Gastroesophageal sphincter (tissue), 3 donors: ENCODE measurements around the gene BICC1.

Experiments
- POLR2A ChIP-seq, 2 donors: fragments of 450-650 bp; IDR thresholded peaks; one replicate each; pipeline ENCODE4 v1.6.1; 2017; ENCODE audit warnings: antibody characterized with exemption in 2 of 2, mild to moderate bottlenecking in 2 of 2, moderate library complexity in 1 of 2
- POLR2AphosphoS5 ChIP-seq: sonication (generic); formaldehyde crosslinking; IDR thresholded peaks from one replicate; pipeline ENCODE4 v1.6.1; 2017; ENCODE audit warnings: antibody characterized with exemption
- TF ChIP-seq, protein P1 (sequence below), 4 experiments: fragments of 200-600 bp in 2 of 4; fragments of 450-650 bp in 2 of 4; sonication (generic) in 1 of 4; IDR thresholded peaks; one replicate each; pipeline ENCODE4 v1.5.1; 2017 to 2019; ENCODE audit warnings: antibody characterized with exemption in 4 of 4, mild to moderate bottlenecking in 2 of 4, moderate library complexity in 2 of 4

DNA sequence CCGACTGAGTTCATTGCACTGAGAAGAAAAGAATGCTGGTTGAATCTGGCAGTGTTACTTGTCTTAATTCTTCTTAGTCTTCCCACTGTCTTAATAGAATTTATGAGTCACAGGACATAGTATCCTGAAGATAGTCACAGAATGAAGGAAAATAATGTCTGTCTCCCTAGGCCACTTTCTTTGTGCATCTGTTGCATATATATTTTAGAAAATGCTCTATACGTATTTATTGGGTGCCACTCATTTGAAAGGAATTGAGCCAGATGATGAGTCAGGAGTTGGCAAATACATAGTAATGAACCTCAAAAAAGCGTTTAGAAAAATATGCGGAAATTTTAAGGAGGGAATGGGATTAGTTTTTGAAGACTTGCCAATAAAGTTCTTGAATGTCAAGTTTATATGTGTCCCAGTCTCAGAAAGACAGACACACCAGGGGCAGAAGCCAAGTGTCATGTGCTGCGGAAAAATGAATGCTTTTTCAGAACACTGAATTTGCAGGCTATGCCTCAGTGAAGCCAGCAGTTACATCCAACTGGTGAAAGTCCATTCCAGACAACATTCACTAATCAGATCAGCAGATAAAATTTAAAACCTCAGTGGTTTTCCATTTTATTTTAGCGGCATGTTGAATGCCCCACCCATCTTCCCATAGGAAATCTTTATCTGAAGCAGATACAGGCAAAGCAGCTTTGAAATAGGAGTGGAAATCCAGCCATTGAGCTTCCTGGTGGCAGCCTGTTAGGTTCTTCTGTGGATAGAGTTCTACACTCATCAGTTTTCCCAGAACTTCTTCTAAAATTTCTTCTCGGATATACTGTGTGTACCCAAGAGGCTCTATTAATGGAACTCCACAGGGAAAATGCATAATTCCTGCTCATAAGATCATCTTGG, 308.4 kb downstream of the BICC1 start:
- no peak for TF ChIP-seq POLR2A (IDR thresholded peaks at IDR 0.05)
- no peak for TF ChIP-seq POLR2AphosphoS5
- TF ChIP-seq, protein P1, sequence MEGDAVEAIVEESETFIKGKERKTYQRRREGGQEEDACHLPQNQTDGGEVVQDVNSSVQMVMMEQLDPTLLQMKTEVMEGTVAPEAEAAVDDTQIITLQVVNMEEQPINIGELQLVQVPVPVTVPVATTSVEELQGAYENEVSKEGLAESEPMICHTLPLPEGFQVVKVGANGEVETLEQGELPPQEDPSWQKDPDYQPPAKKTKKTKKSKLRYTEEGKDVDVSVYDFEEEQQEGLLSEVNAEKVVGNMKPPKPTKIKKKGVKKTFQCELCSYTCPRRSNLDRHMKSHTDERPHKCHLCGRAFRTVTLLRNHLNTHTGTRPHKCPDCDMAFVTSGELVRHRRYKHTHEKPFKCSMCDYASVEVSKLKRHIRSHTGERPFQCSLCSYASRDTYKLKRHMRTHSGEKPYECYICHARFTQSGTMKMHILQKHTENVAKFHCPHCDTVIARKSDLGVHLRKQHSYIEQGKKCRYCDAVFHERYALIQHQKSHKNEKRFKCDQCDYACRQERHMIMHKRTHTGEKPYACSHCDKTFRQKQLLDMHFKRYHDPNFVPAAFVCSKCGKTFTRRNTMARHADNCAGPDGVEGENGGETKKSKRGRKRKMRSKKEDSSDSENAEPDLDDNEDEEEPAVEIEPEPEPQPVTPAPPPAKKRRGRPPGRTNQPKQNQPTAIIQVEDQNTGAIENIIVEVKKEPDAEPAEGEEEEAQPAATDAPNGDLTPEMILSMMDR (IDR thresholded peaks at IDR 0.05) = no peak
